HEK293T (cell line): ENCODE measurements around the gene UNCX.
"Not testable (repeated sequence)": the region's sequence is repeated elsewhere in the genome, so short reads cannot be mapped to it uniquely, and the experiment has no call there.

ENCODE experiments used
- CTCF ChIA-PET: fragments of 350-600 bp; formaldehyde crosslinking; extraction: SDS; loops from one replicate; lab custom pipeline; 2021; ENCODE audit warnings: antibody characterized with exemption, inconsistent platforms; lab: Yijun Ruan, JAX
- POLR2A ChIA-PET: fragments of 350-600 bp; formaldehyde crosslinking; extraction: SDS; loops from one replicate; lab custom pipeline; 2020; ENCODE audit warnings: antibody characterized with exemption, inconsistent platforms; lab: Yijun Ruan, JAX
- DNase-seq: peaks from one replicate; pipeline ENCODE4 v3.0.0; 2012; ENCODE audit warnings: mixed read lengths; ENCODE audit errors: extremely low spot score
- ARNT ChIP-seq: fragments of 450-650 bp; IDR thresholded peaks from 2 replicates; pipeline ENCODE4 v1.6.1; 2017; ENCODE audit warnings: mild to moderate bottlenecking
- BHLHE40 ChIP-seq: fragments of 450-650 bp; IDR thresholded peaks from 2 replicates; pipeline ENCODE4 v1.6.1; 2016; ENCODE audit warnings: mild to moderate bottlenecking, moderate library complexity, borderline replicate concordance
- CTBP1 ChIP-seq: fragments of 450-650 bp; IDR thresholded peaks from 2 replicates; pipeline ENCODE4 v1.6.1; 2016; ENCODE audit warnings: borderline replicate concordance
- ELF4 ChIP-seq: fragments of 450-650 bp; IDR thresholded peaks from 2 replicates; pipeline ENCODE4 v1.6.1; 2017; ENCODE audit warnings: antibody characterized with exemption
- FOXA1 ChIP-seq: fragments of 450-650 bp; IDR thresholded peaks from 2 replicates; pipeline ENCODE4 v1.6.1; 2016; ENCODE audit warnings: mild to moderate bottlenecking
- FOXK2 ChIP-seq: fragments of 450-650 bp; IDR thresholded peaks from 2 replicates; pipeline ENCODE4 v1.6.1; 2016; ENCODE audit warnings: mild to moderate bottlenecking
- FOXM1 ChIP-seq: fragments of 450-650 bp; IDR thresholded peaks from 2 replicates; pipeline ENCODE4 v1.6.1; 2017; ENCODE audit warnings: mild to moderate bottlenecking, borderline replicate concordance
- HDGF ChIP-seq: fragments of 450-650 bp; IDR thresholded peaks from 2 replicates; pipeline ENCODE4 v1.6.1; 2017; ENCODE audit warnings: antibody characterized with exemption, borderline replicate concordance
- L3MBTL2 ChIP-seq: fragments of 450-650 bp; conservative IDR thresholded peaks from 2 replicates; pipeline ENCODE4 v1.6.1; 2016; ENCODE audit warnings: mild to moderate bottlenecking
- LEF1 ChIP-seq: fragments of 450-650 bp; IDR thresholded peaks from 2 replicates; pipeline ENCODE4 v1.6.1; 2017; ENCODE audit warnings: mild to moderate bottlenecking, borderline replicate concordance
- NFRKB ChIP-seq: fragments of 450-650 bp; IDR thresholded peaks from 2 replicates; pipeline ENCODE4 v1.6.1; 2016; ENCODE audit warnings: mild to moderate bottlenecking, moderate library complexity
- SP1 ChIP-seq: fragments of 450-650 bp; IDR thresholded peaks from 2 replicates; pipeline ENCODE4 v1.6.1; 2017
- SUZ12 ChIP-seq: fragments of 450-650 bp; IDR thresholded peaks from 2 replicates; pipeline ENCODE4 v1.6.1; 2016; ENCODE audit warnings: mild to moderate bottlenecking
- TARDBP ChIP-seq: fragments of 450-650 bp; IDR thresholded peaks from 2 replicates; pipeline ENCODE4 v1.6.1; 2016
- ZNF384 ChIP-seq: fragments of 450-650 bp; IDR thresholded peaks from 2 replicates; pipeline ENCODE4 v1.6.1; 2016
- TF ChIP-seq, protein P1 (sequence below): fragments of 450-650 bp; IDR thresholded peaks from 2 replicates; pipeline ENCODE4 v1.6.1; 2016

UNCX gene

DNA sequence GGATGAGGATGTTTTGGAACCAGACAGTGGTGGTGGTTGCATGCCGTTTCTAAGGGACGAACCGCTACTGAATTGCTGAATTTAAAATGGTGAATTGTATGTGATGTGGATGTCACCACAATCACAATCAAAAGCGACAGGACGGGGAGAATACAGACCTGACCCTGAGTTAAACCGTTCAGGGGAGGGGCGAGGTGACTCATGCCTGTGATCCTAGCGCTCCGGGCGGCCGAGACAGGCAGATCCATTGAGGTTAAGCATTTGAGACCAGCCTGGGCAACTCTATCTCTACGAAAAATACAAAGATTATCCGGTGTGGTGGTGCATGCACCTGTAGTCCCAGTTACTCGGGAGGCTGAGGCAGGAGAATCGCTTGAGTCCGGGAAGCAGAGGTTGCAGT is 46.4 kb downstream of the UNCX start:
- CTCF ChIA-PET = no interaction called here
- DNase-seq = no peak
- TF ChIP-seq FOXM1 = no peak
- no peak for TF ChIP-seq FOXA1
- no peak for TF ChIP-seq NFRKB
- no peak for TF ChIP-seq TARDBP
- TF ChIP-seq FOXK2 = no peak
- TF ChIP-seq SP1 = no peak
- TF ChIP-seq ARNT = no peak
- no peak for TF ChIP-seq CTBP1
- no peak for TF ChIP-seq HDGF
- TF ChIP-seq LEF1 = no peak
- no peak for TF ChIP-seq ZNF384
- TF ChIP-seq BHLHE40 = no peak
- TF ChIP-seq ELF4 = no peak
- TF ChIP-seq SUZ12 = no peak
- TF ChIP-seq, protein P1, sequence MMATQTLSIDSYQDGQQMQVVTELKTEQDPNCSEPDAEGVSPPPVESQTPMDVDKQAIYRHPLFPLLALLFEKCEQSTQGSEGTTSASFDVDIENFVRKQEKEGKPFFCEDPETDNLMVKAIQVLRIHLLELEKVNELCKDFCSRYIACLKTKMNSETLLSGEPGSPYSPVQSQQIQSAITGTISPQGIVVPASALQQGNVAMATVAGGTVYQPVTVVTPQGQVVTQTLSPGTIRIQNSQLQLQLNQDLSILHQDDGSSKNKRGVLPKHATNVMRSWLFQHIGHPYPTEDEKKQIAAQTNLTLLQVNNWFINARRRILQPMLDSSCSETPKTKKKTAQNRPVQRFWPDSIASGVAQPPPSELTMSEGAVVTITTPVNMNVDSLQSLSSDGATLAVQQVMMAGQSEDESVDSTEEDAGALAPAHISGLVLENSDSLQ = no peak
- no peak for TF ChIP-seq L3MBTL2
- POLR2A ChIA-PET = no interaction called here

DNA sequence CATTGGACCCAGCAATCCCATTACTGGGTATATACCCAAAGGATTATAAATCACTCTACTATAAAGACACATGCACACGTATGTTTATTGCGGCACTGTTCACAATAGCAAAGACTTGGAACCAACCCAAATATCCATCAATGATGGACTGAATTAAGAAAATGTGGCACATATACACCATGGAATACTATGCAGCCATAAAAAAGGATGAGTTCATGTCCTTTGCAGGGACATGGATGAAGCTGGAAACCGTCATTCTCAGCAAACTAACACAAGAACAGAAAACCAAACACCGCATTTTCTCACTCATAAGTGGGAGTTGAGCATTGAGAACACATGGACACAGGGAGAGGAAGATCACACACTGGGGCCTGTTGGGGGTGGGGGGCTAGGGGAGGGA is 47.2 kb downstream of the UNCX start:
- DNase-seq, POLR2A ChIA-PET, CTCF ChIA-PET: not testable (repeated sequence)

DNA sequence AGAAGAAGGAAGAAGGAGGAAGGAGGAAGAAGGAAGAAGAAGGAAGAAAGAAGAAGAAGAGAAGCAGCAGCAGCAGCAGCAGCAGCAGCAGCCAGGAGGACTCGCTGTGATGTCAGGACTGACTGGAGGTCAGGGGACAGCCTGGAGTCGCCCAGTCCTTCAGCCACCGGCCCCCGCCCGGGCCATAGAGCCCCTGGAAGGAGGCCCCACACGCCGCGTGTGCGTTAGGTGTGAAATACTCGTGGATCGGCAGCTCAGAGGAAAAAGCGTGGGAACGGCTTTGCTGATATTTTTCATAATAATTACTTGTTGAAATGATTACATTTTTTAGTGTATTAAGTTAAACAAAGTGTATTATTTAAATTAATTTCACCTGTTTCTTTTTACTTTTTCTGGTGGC is 48.4 kb downstream of the UNCX start:
- CTCF ChIA-PET = no interaction called here
- no peak for TF ChIP-seq L3MBTL2
- TF ChIP-seq SUZ12 = no peak
- no peak for TF ChIP-seq TARDBP
- no peak for TF ChIP-seq FOXA1
- TF ChIP-seq HDGF = no peak
- TF ChIP-seq CTBP1 = no peak
- TF ChIP-seq LEF1 = no peak
- TF ChIP-seq BHLHE40 = no peak
- TF ChIP-seq, protein P1 = no peak
- TF ChIP-seq FOXK2 = no peak
- TF ChIP-seq ZNF384 = no peak
- TF ChIP-seq NFRKB = no peak
- no peak for DNase-seq
- POLR2A ChIA-PET = no interaction called here

DNA sequence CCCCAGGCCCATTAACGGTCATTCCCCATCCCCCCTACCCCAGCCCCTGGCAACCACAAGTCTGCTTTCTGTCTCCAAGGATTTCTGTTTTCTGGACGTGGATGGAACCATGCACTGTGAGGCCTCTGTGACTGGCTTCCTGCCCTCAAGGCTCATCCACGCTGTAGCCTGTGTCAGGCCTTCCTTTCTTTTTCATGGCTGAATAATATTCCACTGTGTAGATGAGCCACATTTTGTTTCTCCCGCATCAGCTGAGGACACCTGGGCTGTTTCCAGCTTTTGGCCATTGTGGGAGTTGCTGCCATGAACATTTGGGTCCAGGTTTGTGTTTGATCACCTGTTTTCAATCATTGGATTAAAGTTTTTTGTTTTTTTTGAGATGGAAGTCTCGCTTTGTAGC is 50.0 kb downstream of the UNCX start:
- CTCF ChIA-PET = no interaction called here
- DNase-seq = no peak
- TF ChIP-seq FOXM1 (no peak), ZNF384 (no peak), ELF4 (no peak), HDGF (no peak), FOXA1 (no peak), ARNT (no peak), BHLHE40 (no peak), NFRKB (no peak), LEF1 (no peak), SUZ12 (no peak), SP1 (no peak), FOXK2 (no peak), CTBP1 (no peak), L3MBTL2 (no peak), TARDBP (no peak)
- TF ChIP-seq, protein P1 = no peak
- POLR2A ChIA-PET = no interaction called here

DNA sequence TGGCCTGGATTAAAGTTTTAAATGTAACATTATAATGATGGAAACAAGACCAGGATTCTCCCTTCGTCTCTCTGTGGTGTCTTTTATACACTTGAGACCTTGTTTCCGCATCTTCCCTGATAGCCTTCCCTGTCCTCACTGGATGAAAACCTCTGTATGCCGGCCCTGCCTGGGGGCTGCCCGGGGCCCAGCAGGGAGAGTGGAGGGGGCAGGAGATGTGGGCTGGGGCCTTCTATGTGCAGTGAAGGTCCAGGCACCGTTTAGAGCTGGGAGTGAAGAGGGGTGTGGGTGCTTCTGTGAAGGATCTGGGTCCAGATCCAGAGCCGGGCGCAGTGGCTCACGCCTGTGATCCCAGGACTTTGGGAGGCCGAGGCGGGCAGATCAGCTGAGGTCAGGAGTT is 50.7 kb downstream of the UNCX start:
- DNase-seq = no peak
- ChIA-PET CTCF (no interaction called here), POLR2A (no interaction called here)
- no peak for TF ChIP-seq HDGF
- no peak for TF ChIP-seq TARDBP
- TF ChIP-seq FOXK2 = no peak
- no peak for TF ChIP-seq NFRKB
- no peak for TF ChIP-seq FOXM1
- no peak for TF ChIP-seq ZNF384
- no peak for TF ChIP-seq SP1
- TF ChIP-seq CTBP1 = no peak
- no peak for TF ChIP-seq LEF1
- TF ChIP-seq ELF4 = no peak
- TF ChIP-seq FOXA1 = no peak
- TF ChIP-seq, protein P1 = no peak
- TF ChIP-seq BHLHE40 = no peak
- TF ChIP-seq SUZ12 = no peak
- TF ChIP-seq ARNT = no peak
- no peak for TF ChIP-seq L3MBTL2

DNA sequence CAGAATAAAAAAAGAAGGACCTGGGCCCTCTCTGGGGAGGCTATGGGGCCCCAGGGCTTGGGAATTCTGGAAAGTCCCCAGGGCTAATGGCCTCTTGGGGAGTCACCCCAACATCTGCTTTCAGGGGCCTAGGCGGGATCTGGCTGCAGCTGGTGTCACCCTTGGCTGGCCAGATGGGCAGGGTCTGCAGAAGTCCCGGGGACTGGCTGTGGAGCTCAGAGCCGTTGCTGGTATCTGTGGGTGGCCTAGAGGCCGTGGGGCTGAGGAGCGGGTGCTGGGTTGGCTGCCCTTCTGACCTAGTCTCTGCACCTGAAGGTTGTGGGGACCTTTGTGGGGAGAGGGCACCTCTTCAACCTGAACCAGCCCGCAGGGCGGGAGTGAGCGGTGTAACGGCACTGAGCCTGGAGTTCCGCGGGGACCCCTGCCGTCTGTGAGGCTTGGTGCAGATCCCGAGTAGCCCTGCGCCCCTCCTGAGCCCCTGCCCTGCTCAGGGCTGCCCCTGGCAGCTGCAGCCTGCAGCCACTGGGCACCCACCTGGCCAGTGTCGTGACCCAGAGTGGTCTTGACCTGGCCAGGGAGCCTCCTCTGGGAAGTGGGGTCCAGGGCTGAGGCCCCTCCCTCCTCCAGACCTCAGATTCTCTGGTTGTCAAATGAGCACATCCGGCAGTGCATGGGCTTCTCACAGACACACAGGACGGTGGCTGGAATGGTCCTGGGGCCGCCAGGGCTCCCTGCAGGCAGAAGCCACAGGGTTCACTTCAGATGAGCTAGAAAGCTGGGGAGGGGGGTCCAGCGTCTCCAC is 51.5 kb downstream of the UNCX start:
- CTCF ChIA-PET = no interaction called here
- no peak for DNase-seq
- POLR2A ChIA-PET = no interaction called here
- TF ChIP-seq TARDBP = no peak
